ENCODE data around the gene ATF7IP2. TPM values are rescaled to one million over a fixed set of nuclear protein-coding genes. Genes with fewer than 3 reads are reported as not detected.
"Not testable (repeated sequence)": the region's sequence is repeated elsewhere in the genome, so short reads cannot be mapped to it uniquely, and the experiment has no call there.

The ATF7IP2 gene
- total and polyA plus RNA-seq, 9 of the 15 experiments (the other 6 are each of a cell fraction or from before 2014, with no cell fraction given) = 131 to 515 (median 196) TPM

DNA sequence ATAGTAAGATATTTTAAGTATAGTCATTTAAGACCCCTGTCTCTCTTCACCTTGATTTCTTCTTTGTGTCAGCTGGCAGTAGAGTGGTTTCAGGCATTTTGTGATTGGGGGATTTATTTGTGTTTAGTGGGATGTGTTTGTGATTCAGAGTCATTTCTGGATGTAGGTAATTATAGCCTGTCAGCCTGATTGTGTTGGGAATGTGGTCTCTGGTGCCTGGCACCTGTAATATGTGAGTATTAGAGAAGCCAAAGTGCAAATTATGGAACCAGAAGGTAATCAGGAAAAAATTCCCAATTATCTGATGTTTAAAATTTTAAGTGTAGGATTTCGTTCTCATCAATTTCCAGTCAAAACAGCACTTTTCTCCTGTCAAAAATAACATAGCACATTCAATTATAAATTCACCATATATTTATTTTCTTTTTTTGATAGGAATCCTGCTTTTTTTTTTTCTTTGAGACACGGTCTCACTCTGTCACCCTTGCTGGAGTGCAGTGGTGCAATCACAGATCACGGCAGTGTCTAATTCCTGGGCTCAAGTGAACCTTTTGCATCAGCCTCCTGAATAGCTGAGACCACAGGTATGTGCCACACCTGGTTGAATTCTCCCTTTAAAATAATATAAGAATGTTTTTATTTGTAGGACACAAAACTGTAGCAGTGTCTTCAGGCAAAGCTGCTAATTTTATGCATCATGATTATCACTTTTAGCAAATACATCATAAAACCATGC, 42.7 kb downstream of the ATF7IP2 start:
- H4K20me1 ChIP-seq (replicated peaks; ENCODE audit: control insufficient read depth, insufficient read depth, low read length) = no peaks in the 10 kb centered on the region
- H3K4me1 ChIP-seq (replicated peaks in 1 of 2; ENCODE audit: control insufficient read depth in 2 of 2, insufficient read depth in 2 of 2, low read length in 2 of 2) = no peaks in the 10 kb centered on the region
- peaks cover 43% of the 10 kb centered on the region for H3K36me3 ChIP-seq (ENCODE audit: control insufficient read depth, insufficient read depth, low read length)
- H3K9me3 ChIP-seq (replicated peaks; ENCODE audit: control insufficient read depth, insufficient read depth, low read depth, low read length) = no peaks in the 10 kb centered on the region
- WGBS (ENCODE audit: insufficient coverage, low coverage, missing lambda C conversion rate) = 97% methylated on average over 3 of the region's 3 CpGs
- ChIA-PET CTCF (ENCODE audit: low intra/inter-chr PET ratio) (no interaction called here), POLR2A (interaction anchor here (1.0 kb wide), 1 partner anchor 29 kb away, joined by 6 read pairs; no protein-coding TSS in a partner anchor)
- H3K9me1 ChIP-seq (ENCODE audit: control insufficient read depth, insufficient read depth, low read length) = no peaks in the 10 kb centered on the region
- H3K27me3 ChIP-seq (ENCODE audit: control insufficient read depth in 2 of 2, insufficient read depth in 2 of 2, low read length in 2 of 2) = no peaks in the 10 kb centered on the region
- H3K9ac ChIP-seq (ENCODE audit: insufficient read depth in 1 of 2, low read depth in 2 of 2, low read length in 2 of 2) = no peak overlapping the region
- H3K4me2 ChIP-seq (ENCODE audit: insufficient read depth, low read length) = no peak overlapping the region
- no peak for TF ChIP-seq SREBF2 (CRISPR knock-in tag; IDR thresholded peaks at IDR 0.05)
- no peak for TF ChIP-seq HMG20A (CRISPR knock-in tag; conservative IDR thresholded peaks at IDR 0.05)
- TF ChIP-seq KDM2B (CRISPR knock-in tag; IDR thresholded peaks at IDR 0.05) = no peak
- no peak for TF ChIP-seq CREB1 (IDR thresholded peaks at IDR 0.05)
- no peak for TF ChIP-seq CREB1 (CRISPR knock-in tag; IDR thresholded peaks at IDR 0.05)
- TF ChIP-seq MYC (IDR thresholded peaks at IDR 0.05; ENCODE audit: low read depth, low read length) = no peak
- TF ChIP-seq MYC (CRISPR knock-in tag; IDR thresholded peaks at IDR 0.05; ENCODE audit: borderline replicate concordance, low read depth) = no peak
- no peak for TF ChIP-seq NCOR1 (IDR thresholded peaks at IDR 0.05)
- no peak for TF ChIP-seq ZNF212 (CRISPR knock-in tag; IDR thresholded peaks at IDR 0.05)
- TF ChIP-seq NONO (IDR thresholded peaks at IDR 0.05; ENCODE audit: low read depth in 2 of 2, low read length in 1 of 2) = no peak
- TF ChIP-seq MXD1 (CRISPR knock-in tag; IDR thresholded peaks at IDR 0.05; ENCODE audit: borderline replicate concordance, poor library complexity, severe bottlenecking) = no peak
- TF ChIP-seq ETV5 (CRISPR knock-in tag; IDR thresholded peaks at IDR 0.05; ENCODE audit: low read depth) = no peak
- TF ChIP-seq KAT7 (CRISPR knock-in tag; IDR thresholded peaks at IDR 0.05; ENCODE audit: borderline replicate concordance) = no peak
- no peak for TF ChIP-seq MED1 (CRISPR knock-in tag; IDR thresholded peaks at IDR 0.05; ENCODE audit: borderline replicate concordance)
- TF ChIP-seq TFAM (CRISPR knock-in tag; conservative IDR thresholded peaks at IDR 0.05) = no peak
- H2AFZ ChIP-seq (ENCODE audit: low read depth, low read length) = no peak overlapping the region
- ATAC-seq (no peak), DNase-seq (ENCODE audit: extremely low read depth in 1 of 4, low spot score in 3 of 4) (no peak), FAIRE-seq (no peak)
- BruUV-seq (replicated peaks) = no TSS peak
- in situ Hi-C loops (cut with MboI) = no loop called here
- no peak overlapping the region for H3K4me3 ChIP-seq
- no peak overlapping the region for H3K27ac ChIP-seq (ENCODE audit: extremely low read depth, low read depth, low read length)
- no peaks in the 10 kb centered on the region for H3K79me2 ChIP-seq (ENCODE audit: control insufficient read depth, insufficient read depth, low read length)
- intact Hi-C loops (cut with micrococcal nuclease) = no loop called here

GRCh38 chr16:10429299-10429969, 43.6 kb downstream of the ATF7IP2 start:
- H3K4me1 ChIP-seq (replicated peaks in 1 of 2; ENCODE audit: control insufficient read depth in 2 of 2, insufficient read depth in 2 of 2, low read length in 2 of 2); H3K9me1 ChIP-seq (ENCODE audit: control insufficient read depth, insufficient read depth, low read length); H4K20me1 ChIP-seq (replicated peaks; ENCODE audit: control insufficient read depth, insufficient read depth, low read length); H3K9me3 ChIP-seq (replicated peaks; ENCODE audit: control insufficient read depth, insufficient read depth, low read depth, low read length); H3K27me3 ChIP-seq (ENCODE audit: control insufficient read depth in 2 of 2, insufficient read depth in 2 of 2, low read length in 2 of 2); FAIRE-seq; DNase-seq (ENCODE audit: extremely low read depth in 1 of 4, low spot score in 3 of 4); H3K4me2 ChIP-seq (ENCODE audit: insufficient read depth, low read length); CTCF ChIA-PET (ENCODE audit: low intra/inter-chr PET ratio); H3K27ac ChIP-seq (ENCODE audit: extremely low read depth, low read depth, low read length); ATAC-seq; in situ Hi-C loops (cut with MboI); intact Hi-C loops (cut with micrococcal nuclease); BruUV-seq (replicated peaks); H3K79me2 ChIP-seq (ENCODE audit: control insufficient read depth, insufficient read depth, low read length); H2AFZ ChIP-seq (ENCODE audit: low read depth, low read length); H3K9ac ChIP-seq (ENCODE audit: insufficient read depth in 1 of 2, low read depth in 2 of 2, low read length in 2 of 2); H3K4me3 ChIP-seq; POLR2A ChIA-PET: not testable (repeated sequence)
- H3K36me3 ChIP-seq (ENCODE audit: control insufficient read depth, insufficient read depth, low read length) = peaks cover 48% of the 10 kb centered on the region
- 93% methylated on average over 12 of the region's 12 CpGs for WGBS (ENCODE audit: insufficient coverage, low coverage, missing lambda C conversion rate)
